Rectal smooth muscle tissue (tissue), 1 donor: ENCODE measurements around the gene GNG7.
"Not testable (repeated sequence)": the region's sequence is repeated elsewhere in the genome, so short reads cannot be mapped to it uniquely, and the experiment has no call there.

Experiments
- H3K27ac ChIP-seq: one replicate; pipeline ENCODE4 v1.7.0; 2013; ENCODE audit warnings: low read depth, low read length, inconsistent platforms
- H3K27me3 ChIP-seq: one replicate; pipeline ENCODE4 v1.7.0; 2013; ENCODE audit warnings: low read length; ENCODE audit not compliant: control insufficient read depth, insufficient read depth
- H3K36me3 ChIP-seq: one replicate; pipeline ENCODE4 v1.7.0; 2013; ENCODE audit warnings: low read length; ENCODE audit not compliant: control insufficient read depth, insufficient read depth
- H3K4me1 ChIP-seq: one replicate; pipeline ENCODE4 v1.7.0; 2013; ENCODE audit warnings: low read length; ENCODE audit not compliant: control insufficient read depth, insufficient read depth
- H3K4me3 ChIP-seq: one replicate; pipeline ENCODE4 v1.7.0; 2013; ENCODE audit warnings: low read length
- H3K9ac ChIP-seq: one replicate; pipeline ENCODE4 v1.7.0; 2013; ENCODE audit warnings: low read length

GNG7 gene

GRCh38 chr19:2582984-2583956, 119.2 kb downstream of the GNG7 start:
- Histone ChIP-seq H3K9ac (no peak overlapping the region), H3K36me3 (no peaks in the 10 kb centered on the region), H3K27me3 (no peaks in the 10 kb centered on the region), H3K27ac (no peak overlapping the region), H3K4me1 (peaks cover 11% of the 10 kb centered on the region), H3K4me3 (no peak overlapping the region)

- not testable (repeated sequence) for H3K27me3 ChIP-seq, H3K9ac ChIP-seq, H3K27ac ChIP-seq, H3K36me3 ChIP-seq, H3K4me3 ChIP-seq
- H3K4me1 ChIP-seq = peaks cover 13% of the 10 kb centered on the region
These were observed 122.1 kb downstream of the GNG7 start for GRCh38 chr19:2580396-2580795.

GRCh38 chr19:2579678-2580280, 122.7 kb downstream of the GNG7 start:
- H3K27ac ChIP-seq = peak overlapping the region; percentile 78
- H3K36me3 ChIP-seq = no peaks in the 10 kb centered on the region
- H3K4me1 ChIP-seq = peaks cover 13% of the 10 kb centered on the region
- H3K9ac ChIP-seq = no peak overlapping the region
- no peaks in the 10 kb centered on the region for H3K27me3 ChIP-seq
- H3K4me3 ChIP-seq = peak overlapping the region; percentile 61

GRCh38 chr19:2578901-2579677, 123.4 kb downstream of the GNG7 start:
- H3K4me1 ChIP-seq = peaks cover 13% of the 10 kb centered on the region
- H3K9ac ChIP-seq = no peak overlapping the region
- H3K36me3 ChIP-seq = no peaks in the 10 kb centered on the region
- peak overlapping the region; percentile 78 for H3K27ac ChIP-seq
- H3K4me3 ChIP-seq = peak overlapping the region; percentile 61
- no peaks in the 10 kb centered on the region for H3K27me3 ChIP-seq

GRCh38 chr19:2578391-2578890, 124.1 kb downstream of the GNG7 start:
- Histone ChIP-seq H3K9ac (no peak overlapping the region), H3K4me1 (peaks cover 13% of the 10 kb centered on the region), H3K27ac (peak overlapping the region; percentile 78), H3K4me3 (peak overlapping the region; percentile 61), H3K27me3 (no peaks in the 10 kb centered on the region), H3K36me3 (no peaks in the 10 kb centered on the region)

- Histone ChIP-seq H3K36me3 (no peaks in the 10 kb centered on the region), H3K4me3 (no peak overlapping the region), H3K27me3 (no peaks in the 10 kb centered on the region), H3K9ac (no peak overlapping the region), H3K27ac (peak overlapping the region; percentile 78), H3K4me1 (peaks cover 13% of the 10 kb centered on the region)
These were observed 124.7 kb downstream of the GNG7 start for GRCh38 chr19:2577722-2578335.

- Histone ChIP-seq H3K4me3 (no peak overlapping the region), H3K27me3 (no peaks in the 10 kb centered on the region), H3K4me1 (peaks cover 13% of the 10 kb centered on the region), H3K9ac (no peak overlapping the region), H3K36me3 (no peaks in the 10 kb centered on the region), H3K27ac (no peak overlapping the region)
These were observed 126.6 kb downstream of the GNG7 start for GRCh38 chr19:2575734-2576481.

- H3K27me3 ChIP-seq = no peaks in the 10 kb centered on the region
- no peak overlapping the region for H3K4me3 ChIP-seq
- peaks cover 13% of the 10 kb centered on the region for H3K4me1 ChIP-seq
- H3K27ac ChIP-seq = no peak overlapping the region
- no peaks in the 10 kb centered on the region for H3K36me3 ChIP-seq
- H3K9ac ChIP-seq = no peak overlapping the region
These were observed 127.4 kb downstream of the GNG7 start for GRCh38 chr19:2574971-2575630.

GRCh38 chr19:2574478-2574931, 128.0 kb downstream of the GNG7 start:
- Histone ChIP-seq H3K27me3 (no peaks in the 10 kb centered on the region), H3K27ac (no peak overlapping the region), H3K4me3 (no peak overlapping the region), H3K9ac (no peak overlapping the region), H3K4me1 (peaks cover 10% of the 10 kb centered on the region), H3K36me3 (no peaks in the 10 kb centered on the region)

- no peak overlapping the region for H3K27ac ChIP-seq
- H3K9ac ChIP-seq = no peak overlapping the region
- H3K4me1 ChIP-seq = peaks cover 8% of the 10 kb centered on the region
- no peaks in the 10 kb centered on the region for H3K27me3 ChIP-seq
- H3K4me3 ChIP-seq = no peak overlapping the region
- H3K36me3 ChIP-seq = no peaks in the 10 kb centered on the region
These were observed 128.6 kb downstream of the GNG7 start for GRCh38 chr19:2573916-2574315.

GRCh38 chr19:2572152-2572551, 130.3 kb downstream of the GNG7 start:
- H3K4me3 ChIP-seq, H3K9ac ChIP-seq, H3K36me3 ChIP-seq, H3K27me3 ChIP-seq, H3K4me1 ChIP-seq, H3K27ac ChIP-seq: not testable (repeated sequence)
